D721Med (cell line): ENCODE measurements around the gene MFAP4.
A peak's percentile ranks its signal among the peaks of the same experiment; 100 is the strongest.

Experiments used
- DNase-seq: peaks from one replicate; pipeline ENCODE4 v3.0.0; 2011; ENCODE audit warnings: low spot score; ENCODE audit not compliant: insufficient read length
- FAIRE-seq: peaks from 2 replicates; lab custom pipeline; 2011; peaks lifted over from hg19 to GRCh38; lab: Jason Lieb, UNC
- TF ChIP-seq, protein P1 (sequence below): IDR thresholded peaks from 2 replicates; pipeline ENCODE4 v1.5.1; 2012; ENCODE audit warnings: mild to moderate bottlenecking, control low read depth; ENCODE audit not compliant: insufficient read depth; ENCODE audit errors: missing control alignments

MFAP4 gene

DNA sequence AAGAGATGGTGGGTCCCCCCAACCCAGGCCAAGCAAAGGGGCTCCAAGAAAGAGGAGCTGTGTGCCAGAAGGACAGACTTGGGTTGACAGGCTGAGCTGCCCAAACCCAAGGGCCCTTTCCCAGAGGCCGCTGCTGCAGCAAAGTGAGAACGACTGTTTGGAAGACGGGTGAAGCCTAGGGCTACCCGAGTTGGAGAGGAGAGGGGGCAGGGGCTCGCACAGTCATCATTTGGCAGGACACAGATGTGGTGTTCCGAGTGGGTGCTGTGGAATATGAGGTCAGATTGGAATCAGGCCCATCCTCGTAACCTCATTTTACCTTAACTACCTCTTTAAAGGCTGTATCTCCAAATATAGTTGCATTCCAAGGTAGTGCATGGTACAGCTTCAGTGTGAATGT lies 5.3 kb upstream of the MFAP4 start:
- no peak for FAIRE-seq

DNA sequence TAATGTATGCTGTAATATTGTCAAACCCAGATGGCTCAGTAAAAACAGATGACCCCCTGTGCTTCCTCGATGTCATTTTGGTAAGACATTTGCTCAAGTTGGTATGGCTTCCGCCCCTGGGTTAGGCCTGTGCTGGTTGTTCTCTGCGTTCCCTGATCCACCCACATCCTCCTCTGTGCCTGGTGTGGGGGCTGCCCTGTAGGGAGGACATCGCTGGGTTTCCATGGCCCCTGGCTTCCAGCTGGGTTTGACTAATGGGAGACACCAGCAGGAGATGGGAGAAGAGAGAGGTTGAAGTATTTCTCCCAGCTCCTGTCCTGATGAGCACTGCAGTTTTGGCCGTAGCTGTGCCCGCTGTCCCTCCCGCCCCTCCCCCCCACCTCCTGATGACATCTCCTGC lies 4.4 kb upstream of the MFAP4 start:
- no peak for FAIRE-seq
- TF ChIP-seq, protein P1, sequence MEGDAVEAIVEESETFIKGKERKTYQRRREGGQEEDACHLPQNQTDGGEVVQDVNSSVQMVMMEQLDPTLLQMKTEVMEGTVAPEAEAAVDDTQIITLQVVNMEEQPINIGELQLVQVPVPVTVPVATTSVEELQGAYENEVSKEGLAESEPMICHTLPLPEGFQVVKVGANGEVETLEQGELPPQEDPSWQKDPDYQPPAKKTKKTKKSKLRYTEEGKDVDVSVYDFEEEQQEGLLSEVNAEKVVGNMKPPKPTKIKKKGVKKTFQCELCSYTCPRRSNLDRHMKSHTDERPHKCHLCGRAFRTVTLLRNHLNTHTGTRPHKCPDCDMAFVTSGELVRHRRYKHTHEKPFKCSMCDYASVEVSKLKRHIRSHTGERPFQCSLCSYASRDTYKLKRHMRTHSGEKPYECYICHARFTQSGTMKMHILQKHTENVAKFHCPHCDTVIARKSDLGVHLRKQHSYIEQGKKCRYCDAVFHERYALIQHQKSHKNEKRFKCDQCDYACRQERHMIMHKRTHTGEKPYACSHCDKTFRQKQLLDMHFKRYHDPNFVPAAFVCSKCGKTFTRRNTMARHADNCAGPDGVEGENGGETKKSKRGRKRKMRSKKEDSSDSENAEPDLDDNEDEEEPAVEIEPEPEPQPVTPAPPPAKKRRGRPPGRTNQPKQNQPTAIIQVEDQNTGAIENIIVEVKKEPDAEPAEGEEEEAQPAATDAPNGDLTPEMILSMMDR: no peak

More for the DNA sequence above, 5.3 kb upstream of the MFAP4 start:
- TF ChIP-seq, protein P1: no peak
- no peak for DNase-seq

DNA sequence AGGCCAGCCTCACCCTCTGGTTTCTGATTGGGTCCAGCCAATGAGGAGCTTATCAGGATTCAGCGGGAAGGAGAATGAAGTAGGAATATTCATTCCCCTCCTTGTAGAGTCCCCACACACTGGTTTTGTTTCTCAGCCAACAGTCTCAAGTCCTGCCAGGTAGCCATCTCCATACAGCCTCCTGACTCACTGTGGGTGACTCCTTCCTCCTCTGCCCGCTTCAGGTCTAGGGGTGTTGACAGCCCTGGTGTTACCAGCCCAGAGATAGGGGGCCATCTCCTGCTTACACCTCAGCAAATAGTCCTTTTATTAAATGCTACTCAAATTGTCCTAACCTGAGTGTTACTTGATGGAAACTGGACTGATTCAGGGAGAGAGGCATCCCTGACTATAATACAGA lies 4.0 kb upstream of the MFAP4 start:
- DNase-seq (no peak), FAIRE-seq (no peak)
- TF ChIP-seq, protein P1: no peak

More for the DNA sequence above, 4.4 kb upstream of the MFAP4 start:
- DNase-seq: no peak

DNA sequence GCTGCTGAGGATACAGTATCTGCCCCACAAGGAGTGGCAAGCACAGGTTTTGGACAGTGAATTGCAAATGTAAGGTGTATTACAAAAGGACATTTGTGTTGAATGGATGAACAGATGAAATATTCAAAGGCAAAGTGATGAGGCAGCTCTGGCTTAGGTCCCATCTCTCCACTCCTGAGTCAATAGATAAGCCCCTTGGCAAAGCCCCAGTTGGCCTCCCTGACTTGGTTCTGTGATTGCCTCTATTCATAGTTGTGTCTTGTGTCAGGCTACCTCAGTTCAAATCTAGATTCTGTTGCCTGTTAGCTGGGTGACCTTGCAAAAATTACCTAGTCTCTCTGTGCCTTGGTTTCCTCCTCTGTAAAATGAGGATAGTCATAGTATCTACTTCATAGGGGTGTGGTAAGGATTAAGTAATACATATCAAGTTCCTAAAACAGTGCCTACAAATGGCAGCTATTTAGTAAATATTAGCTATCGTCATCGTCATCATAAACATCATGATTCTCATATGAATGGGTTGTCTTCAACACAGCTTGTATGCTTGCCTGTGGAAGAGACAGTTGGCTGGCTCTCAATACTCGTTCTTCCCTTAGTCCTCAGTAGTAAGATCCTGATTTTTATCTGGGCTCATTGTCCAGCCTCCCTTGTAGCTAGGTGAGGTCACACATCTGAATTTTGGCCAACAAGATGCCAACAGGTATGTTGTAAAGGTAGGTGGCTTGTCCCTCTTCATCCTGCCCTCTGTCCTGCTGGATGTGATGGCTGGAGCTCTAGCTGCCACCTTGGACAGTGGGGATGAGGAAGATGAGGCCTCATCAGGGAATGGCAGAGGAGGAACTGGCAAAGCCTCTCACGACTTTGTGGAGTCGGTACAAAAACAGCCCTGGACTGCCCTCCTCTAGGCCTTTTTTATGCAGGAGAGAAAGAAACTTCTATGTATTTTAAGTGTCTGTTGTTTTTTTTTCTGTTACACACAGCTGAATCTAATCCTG lies 2.1 kb upstream of the MFAP4 start:
- TF ChIP-seq, protein P1: no peak
- DNase-seq (no peak), FAIRE-seq (peak; percentile 25)

DNA sequence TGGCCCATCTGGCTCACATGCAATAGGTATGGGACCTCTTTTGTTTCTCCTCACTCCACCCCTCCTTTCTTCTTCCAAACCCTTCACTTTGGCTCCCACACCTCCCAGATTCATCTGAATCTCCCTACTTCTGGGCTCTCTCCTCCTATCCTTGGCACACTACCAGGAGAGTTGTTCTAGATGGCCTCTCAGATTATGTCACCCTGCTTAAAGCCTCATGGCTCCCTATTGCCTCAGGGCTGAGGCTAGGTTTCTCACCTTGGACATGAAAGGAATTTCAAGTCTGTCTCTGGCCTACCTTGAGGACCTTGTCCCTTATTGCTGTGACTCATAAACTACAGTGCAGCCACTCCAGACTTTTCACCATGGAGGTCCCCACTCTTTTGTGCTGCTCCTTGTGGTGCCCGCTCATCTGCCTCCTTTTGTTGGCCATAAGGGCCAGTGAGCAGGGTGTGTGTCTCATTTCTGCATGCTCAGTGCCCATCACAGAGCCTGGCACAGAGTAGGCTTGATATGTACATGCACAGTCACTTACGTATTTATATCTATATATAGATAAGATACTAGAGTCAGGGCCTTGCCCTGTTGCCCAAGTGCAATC lies 1.0 kb upstream of the MFAP4 start:
- FAIRE-seq: no peak
- TF ChIP-seq, protein P1: no peak
- DNase-seq: no peak

DNA sequence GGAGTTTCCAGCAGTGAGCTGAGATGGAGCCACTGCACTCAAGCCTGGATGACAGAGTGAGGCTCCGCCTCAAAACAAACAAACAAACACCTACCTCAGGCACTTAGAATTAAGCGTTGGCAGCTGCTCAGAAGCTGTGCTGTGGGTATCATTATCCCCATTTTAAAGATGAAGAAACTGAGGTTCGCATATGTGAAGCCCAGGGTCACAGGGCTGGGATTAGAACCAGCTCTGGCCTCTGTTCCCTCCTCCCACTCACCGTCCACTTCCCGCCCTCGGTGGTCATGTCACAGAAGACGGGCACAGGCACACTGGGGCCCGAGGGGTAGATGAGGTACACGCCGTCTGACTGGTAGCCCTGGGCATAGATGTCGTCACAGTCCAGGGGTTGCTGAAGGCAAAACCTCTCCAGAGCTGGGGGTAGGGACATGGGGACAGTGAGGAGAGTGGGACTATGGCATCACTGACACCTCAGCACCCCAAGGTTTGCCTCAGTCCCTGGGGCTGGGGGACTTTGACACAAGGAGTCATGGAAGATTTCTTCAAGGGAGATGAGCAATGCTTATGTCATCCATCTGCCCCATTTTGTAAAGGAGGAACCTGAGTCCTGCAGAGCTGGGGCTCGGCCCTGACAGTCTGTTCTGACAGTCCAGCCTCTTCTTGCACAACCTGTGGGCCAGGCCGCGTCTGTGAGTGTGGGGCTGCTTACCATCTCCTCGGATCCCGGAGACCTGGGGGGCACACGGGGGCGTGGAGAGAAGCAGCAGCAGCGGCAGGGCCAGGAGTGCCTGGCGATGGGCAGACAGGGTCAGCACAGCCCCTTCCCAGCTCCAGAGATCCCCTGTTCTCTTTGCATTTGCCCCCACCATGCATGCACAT lies 700 bp downstream of the MFAP4 start:
- TF ChIP-seq, protein P1: no peak
- no peak for DNase-seq
- FAIRE-seq: no peak
